K562 (cell line): ENCODE measurements around the gene FILIP1L. TPM values are rescaled to one million over a fixed set of nuclear protein-coding genes. Genes with fewer than 3 reads are reported as not detected.
A peak's percentile ranks its signal among the peaks of the same experiment; 100 is the strongest.

ENCODE experiments used
- AFF4 ChIP-seq: sonication (generic); formaldehyde crosslinking; IDR thresholded peaks from 2 replicates; pipeline ENCODE4 v1.8.0; 2023; ENCODE audit warnings: mild to moderate bottlenecking, missing genetic modification reagents
- ATF7 ChIP-seq: fragments of 450-650 bp; IDR thresholded peaks from 2 replicates; pipeline ENCODE4 v1.7.1; 2014; ENCODE audit warnings: mild to moderate bottlenecking, moderate library complexity
- BACH1 ChIP-seq: fragments of 200-800 bp; sonication (Bioruptor generic); IDR thresholded peaks from 2 replicates; pipeline ENCODE4 v1.6.1; 2016; ENCODE audit warnings: missing genetic modification characterization, missing compliant biosample characterization
- E2F3 ChIP-seq: fragments of 250-450 bp; sonication (Bioruptor Pico); IDR thresholded peaks from 2 replicates; pipeline ENCODE4 v1.4.0; 2020; ENCODE audit warnings: mild to moderate bottlenecking
- E2F4 ChIP-seq: sonication (generic); formaldehyde crosslinking; IDR thresholded peaks from 2 replicates; pipeline ENCODE4 v1.8.0; 2022; ENCODE audit warnings: mild to moderate bottlenecking, low read depth, missing genetic modification reagents
- HEY1 ChIP-seq: fragments of 250-450 bp; sonication (Bioruptor Pico); IDR thresholded peaks from 2 replicates; pipeline ENCODE4 v1.5.0; 2020; ENCODE audit warnings: mild to moderate bottlenecking, moderate library complexity, borderline replicate concordance
- MAFF ChIP-seq: IDR thresholded peaks from 2 replicates; pipeline ENCODE4 v1.6.1; 2012; ENCODE audit warnings: low read length, improper control_type of control experiment
- MEF2A ChIP-seq: IDR thresholded peaks from 2 replicates; pipeline ENCODE4 v1.6.1; 2011; ENCODE audit warnings: low read depth, mild to moderate bottlenecking, low read length, moderate library complexity; ENCODE audit not compliant: control insufficient read depth
- MEIS2 ChIP-seq: fragments of 450-650 bp; IDR thresholded peaks from 2 replicates; pipeline ENCODE4 v1.6.1; 2014; ENCODE audit warnings: mild to moderate bottlenecking; ENCODE audit not compliant: partially characterized antibody
- RBBP5 ChIP-seq: fragments of 200-600 bp; sonication (generic); IDR thresholded peaks from 2 replicates; pipeline ENCODE4 v1.6.1; 2012; ENCODE audit warnings: borderline replicate concordance, mild to moderate bottlenecking, low read length, control low read depth, inconsistent platforms; ENCODE audit not compliant: insufficient read depth, poor library complexity, severe bottlenecking
- RCOR1 ChIP-seq, 2 experiments: IDR thresholded peaks; 2 replicates each; pipeline ENCODE4 v1.6.1; 2012; ENCODE audit warnings: low read depth in 2 of 2, low read length in 2 of 2, borderline replicate concordance in 1 of 2, improper control_type of control experiment in 1 of 2
- ZNF707 ChIP-seq: fragments of 250-450 bp; sonication (Bioruptor Pico); conservative IDR thresholded peaks from 2 replicates; pipeline ENCODE4 v1.8.0; 2022; ENCODE audit warnings: inconsistent platforms, mild to moderate bottlenecking, moderate library complexity
- polyA plus RNA-seq, 8 experiments: library from polyadenylated mRNA; depleted of rRNA in 4 of 8; stranded (reverse) in 5 of 8; unstranded in 3 of 8; fragments of >200 nt; fragmentation: Nextera tagmentation in 2 of 8; fragmentation: Illumina TruSeq in 1 of 8; extraction: Ambion mirVana in 2 of 8; extraction: Trizol in 1 of 8; gene quantifications; 2 replicates each; pipeline versions ENCODE4 v1.2.1 to v1.2.3, GENCODE V29; 2011 to 2014; ENCODE audit warnings: inconsistent platforms in 1 of 8, missing spikeins in 1 of 8
- total RNA-seq, 7 experiments: library from RNA; depleted of rRNA in 6 of 7; stranded (reverse); fragments of >200 nt in 6 of 7; fragmentation: Illumina TruSeq in 2 of 7; extraction: Trizol in 2 of 7; gene quantifications; 2 replicates each; pipeline versions ENCODE4 v1.2.1 to v1.2.3, GENCODE V29; 2011 to 2021; ENCODE audit warnings: low replicate concordance in 1 of 7
- TF ChIP-seq, protein P1 (sequence below): fragments of 450-650 bp; IDR thresholded peaks from 2 replicates; pipeline ENCODE4 v1.6.1; 2016; ENCODE audit warnings: missing biosample characterization, missing genetic modification characterization

Gene FILIP1L
- total and polyA plus RNA-seq, 9 of the 15 experiments (the other 6 are each of a cell fraction or from before 2014, with no cell fraction given), result 0.50 to 2.1 (median 1.1) TPM

- TF ChIP-seq, protein P1, sequence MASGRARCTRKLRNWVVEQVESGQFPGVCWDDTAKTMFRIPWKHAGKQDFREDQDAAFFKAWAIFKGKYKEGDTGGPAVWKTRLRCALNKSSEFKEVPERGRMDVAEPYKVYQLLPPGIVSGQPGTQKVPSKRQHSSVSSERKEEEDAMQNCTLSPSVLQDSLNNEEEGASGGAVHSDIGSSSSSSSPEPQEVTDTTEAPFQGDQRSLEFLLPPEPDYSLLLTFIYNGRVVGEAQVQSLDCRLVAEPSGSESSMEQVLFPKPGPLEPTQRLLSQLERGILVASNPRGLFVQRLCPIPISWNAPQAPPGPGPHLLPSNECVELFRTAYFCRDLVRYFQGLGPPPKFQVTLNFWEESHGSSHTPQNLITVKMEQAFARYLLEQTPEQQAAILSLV (tag), result no peak
- TF ChIP-seq E2F4 (no peak), HEY1 (no peak), ATF7 (peak; percentile 98), MEIS2 (peak; percentile 98), RBBP5 (no peak), AFF4 (CRISPR knock-in tag) (no peak), ZNF707 (CRISPR knock-in tag) (no peak), MEF2A (no peak), MAFF (no peak), RCOR1 (IDR thresholded peaks at IDR 0.05; ENCODE audit: borderline replicate concordance in 1 of 2, low read depth in 2 of 2, low read length in 2 of 2) (peak in 1 of 2 experiments; percentile 26; a peak in 1 of 4 replicates), E2F3 (CRISPR knock-in tag) (no peak), BACH1 (tag) (no peak)
Measured at GRCh38 chr3:100002599-100003350, 111.5 kb downstream of the FILIP1L start (continued).
